PC-9 (cell line): ENCODE results near the gene PPA1. TPM values are rescaled to one million over a fixed set of nuclear protein-coding genes. Genes with fewer than 3 reads are reported as not detected.

ENCODE experiments used
- BruUV-seq: library from RNA; stranded (reverse); fragments of 400-500 nt; replicated peaks from 2 replicates; lab custom pipeline; 2021; lab: Mats Ljungman, UMichigan
- CTCF ChIA-PET: fragments of 300-600 bp; sonication (Branson Sonifier 250); formaldehyde crosslinking; loops from one replicate; lab custom pipeline; 2022; ENCODE audit warnings: antibody characterized with exemption; lab: Charles Lee
- POLR2A ChIA-PET: fragments of 300-600 bp; sonication (Branson Sonifier 250); formaldehyde crosslinking; loops from one replicate; lab custom pipeline; 2022; ENCODE audit warnings: antibody characterized with exemption; ENCODE audit not compliant: unreplicated experiment; lab: Charles Lee
- DNase-seq, 2 experiments: peaks; one replicate each; pipeline versions ENCODE4 v3.0.0 to v3.0.0-alpha.2; 2015 to 2022; ENCODE audit warnings: mixed read lengths in 1 of 2
- H2AFZ ChIP-seq: fragments of 200-600 bp; sonication (generic); 2 replicates; pipeline ENCODE4 v1.8.1; 2017; ENCODE audit warnings: antibody characterized with exemption
- H3F3A ChIP-seq: fragments of 200-600 bp; sonication (generic); 2 replicates; pipeline ENCODE4 v1.8.1; 2017; ENCODE audit warnings: antibody characterized with exemption, mild to moderate bottlenecking, low read depth; ENCODE audit not compliant: insufficient read depth
- H3K27ac ChIP-seq: fragments of 200-600 bp; sonication (generic); 2 replicates; pipeline ENCODE4 v1.6.1; 2016; ENCODE audit warnings: mixed run types
- H3K27me3 ChIP-seq: fragments of 200-600 bp; sonication (generic); 2 replicates; pipeline ENCODE4 v1.6.1; 2016; ENCODE audit warnings: low read depth, mixed run types; ENCODE audit not compliant: insufficient read depth
- H3K36me3 ChIP-seq: fragments of 200-600 bp; sonication (generic); 2 replicates; pipeline ENCODE4 v1.6.1; 2016; ENCODE audit warnings: low read depth, mixed run types
- H3K4me1 ChIP-seq: fragments of 200-600 bp; sonication (generic); replicated peaks from 2 replicates; pipeline ENCODE4 v1.6.1; 2016; ENCODE audit warnings: mixed run types; ENCODE audit not compliant: insufficient read depth
- H3K4me2 ChIP-seq: fragments of 200-600 bp; sonication (generic); 2 replicates; pipeline ENCODE4 v1.6.1; 2017; ENCODE audit warnings: mixed run types
- H3K4me3 ChIP-seq: fragments of 200-600 bp; sonication (generic); 2 replicates; pipeline ENCODE4 v1.6.1; 2016; ENCODE audit warnings: mixed run types
- H3K79me2 ChIP-seq: fragments of 200-600 bp; sonication (generic); 2 replicates; pipeline ENCODE4 v1.6.1; 2017; ENCODE audit warnings: low read depth, mixed run types
- H3K9me2 ChIP-seq: fragments of 200-600 bp; sonication (generic); 2 replicates; pipeline ENCODE4 v1.8.1; 2017; ENCODE audit warnings: mild to moderate bottlenecking; ENCODE audit not compliant: insufficient read depth
- H3K9me3 ChIP-seq: fragments of 200-600 bp; sonication (generic); 2 replicates; pipeline ENCODE4 v1.8.1; 2016; ENCODE audit warnings: low read depth; ENCODE audit not compliant: insufficient read depth
- H4K20me1 ChIP-seq: fragments of 200-600 bp; sonication (generic); 2 replicates; pipeline ENCODE4 v1.8.1; 2017; ENCODE audit not compliant: insufficient read depth
- CTCF ChIP-seq: fragments of 200-600 bp; sonication (generic); conservative IDR thresholded peaks from 2 replicates; pipeline ENCODE4 v1.6.1; 2017; ENCODE audit warnings: mixed run types, antibody characterized with exemption, mild to moderate bottlenecking, moderate library complexity
- EZH2 ChIP-seq: fragments of 200-600 bp; sonication (generic); IDR thresholded peaks from 2 replicates; pipeline ENCODE4 v1.8.0; 2017; ENCODE audit warnings: antibody characterized with exemption, low read depth
- intact Hi-C: fragments of 100-400 bp; cut with micrococcal nuclease; formaldehyde crosslinking; loops from one replicate; pipeline ENCODE4 v1.10.0; 2022; ENCODE audit not compliant: unreplicated experiment
- total RNA-seq: library from RNA; stranded (reverse); gene quantifications from 2 replicates; pipeline ENCODE4 v1.2.3, GENCODE V29; 2021

Gene PPA1
- total RNA-seq, 1 experiment from 2014 or later = 236 TPM

- DNase-seq = no peak
- peaks cover 42% of the 10 kb centered on the region for H3F3A ChIP-seq
- peaks cover 19% of the 10 kb centered on the region for H3K36me3 ChIP-seq
- H3K4me2 ChIP-seq = no peak overlapping the region
- no peak overlapping the region for H2AFZ ChIP-seq
- no peaks in the 10 kb centered on the region for H3K9me2 ChIP-seq
- no peak overlapping the region for H3K4me3 ChIP-seq
- intact Hi-C loops = no loop called here
- no peaks in the 10 kb centered on the region for H3K9me3 ChIP-seq
- H3K4me1 ChIP-seq = peaks cover 32% of the 10 kb centered on the region
- no peaks in the 10 kb centered on the region for H3K27me3 ChIP-seq
- no peak overlapping the region for H3K27ac ChIP-seq
- H4K20me1 ChIP-seq = no peaks in the 10 kb centered on the region
- ChIA-PET POLR2A (interaction anchor here (0.6 kb wide), 1 partner anchor 22 kb away, joined by 6 read pairs; no protein-coding TSS in a partner anchor), CTCF (no interaction called here)
- H3K79me2 ChIP-seq = no peaks in the 10 kb centered on the region
- TF ChIP-seq EZH2 (no peak), CTCF (no peak)
- BruUV-seq = no TSS peak
Measured at GRCh38 chr10:70197235-70197945, 35.8 kb downstream of the PPA1 start.

- Histone ChIP-seq H2AFZ (no peak overlapping the region), H3K4me2 (no peak overlapping the region), H4K20me1 (no peaks in the 10 kb centered on the region), H3K27ac (peak overlapping the region; percentile 66), H3K4me1 (peaks cover 65% of the 10 kb centered on the region), H3K9me3 (no peaks in the 10 kb centered on the region), H3K9me2 (no peaks in the 10 kb centered on the region), H3F3A (peaks cover 50% of the 10 kb centered on the region), H3K36me3 (no peaks in the 10 kb centered on the region), H3K79me2 (no peaks in the 10 kb centered on the region), H3K27me3 (no peaks in the 10 kb centered on the region), H3K4me3 (no peak overlapping the region)
- intact Hi-C loops = no loop called here
- ChIA-PET POLR2A (interaction anchor here (0.7 kb wide), 1 partner anchor 194 kb away, joined by 7 read pairs; no protein-coding TSS in a partner anchor), CTCF (interaction anchor here (1.4 kb wide), 1 partner anchor 47 kb away, joined by 3 read pairs; the partner anchor contains the start of gene TYSND1)
- no peak for DNase-seq
- no TSS peak for BruUV-seq
- TF ChIP-seq CTCF (no peak), EZH2 (no peak)
Measured at GRCh38 chr10:70193391-70193844, 39.8 kb downstream of the PPA1 start.

- Histone ChIP-seq H3K79me2 (no peaks in the 10 kb centered on the region), H3K36me3 (no peaks in the 10 kb centered on the region), H3K4me3 (no peak overlapping the region), H3K9me2 (no peaks in the 10 kb centered on the region), H4K20me1 (no peaks in the 10 kb centered on the region), H3K9me3 (no peaks in the 10 kb centered on the region), H3K27me3 (no peaks in the 10 kb centered on the region), H3K4me2 (peak overlapping the region; percentile 35), H3K4me1 (peaks cover 65% of the 10 kb centered on the region), H3F3A (peaks cover 44% of the 10 kb centered on the region), H3K27ac (peak overlapping the region; percentile 66), H2AFZ (no peak overlapping the region)
- no peak for DNase-seq
- POLR2A ChIA-PET = interaction anchor here (0.6 kb wide), 2 partner anchors 39 to 340 kb away, joined by 4 read pairs; no protein-coding TSS in a partner anchor
- TF ChIP-seq EZH2 = no peak
- no peak for TF ChIP-seq CTCF
- intact Hi-C loops = no loop called here
- CTCF ChIA-PET = interaction anchor here (1.1 to 1.4 kb wide), 2 partner anchors 29 to 46 kb away, joined by 3 to 4 read pairs; partner anchors contain the start of gene TYSND1
- BruUV-seq = no TSS peak
Measured at GRCh38 chr10:70192326-70192968, 40.8 kb downstream of the PPA1 start.
